GM12878 (cell line): Measurements from ENCODE around the gene RAB3IL1. TPM values are rescaled to one million over a fixed set of nuclear protein-coding genes. Genes with fewer than 3 reads are reported as not detected.

Experiments used
- CBX5 ChIP-seq: sonication (generic); IDR thresholded peaks from 2 replicates; pipeline ENCODE4 v1.6.1; 2016; ENCODE audit warnings: low read depth, moderate library complexity, mild to moderate bottlenecking, inconsistent platforms
- CREM ChIP-seq: IDR thresholded peaks from 2 replicates; pipeline ENCODE4 v1.6.1; 2014; ENCODE audit warnings: antibody characterized with exemption, low read depth
- EP300 ChIP-seq, 2 experiments: fragments of 150-350 bp in 1 of 2; IDR thresholded peaks; 2 replicates each; pipeline ENCODE4 v1.6.1; 2011 to 2012; ENCODE audit warnings: low read depth in 2 of 2, low read length in 2 of 2, borderline replicate concordance in 1 of 2, improper control_type of control experiment in 1 of 2, inconsistent platforms in 1 of 2; ENCODE audit not compliant: control insufficient read depth in 1 of 2
- EZH2 ChIP-seq: IDR thresholded peaks from 2 replicates; pipeline ENCODE4 v1.6.1; 2012; ENCODE audit warnings: low read depth, mild to moderate bottlenecking, control low read depth, inconsistent platforms, low read length, borderline replicate concordance; ENCODE audit not compliant: control insufficient read depth
- FOXM1 ChIP-seq: IDR thresholded peaks from 2 replicates; pipeline ENCODE4 v1.6.1; 2012; ENCODE audit warnings: low read depth, mild to moderate bottlenecking, inconsistent platforms, low read length, moderate library complexity
- GATAD2B ChIP-seq: fragments of 450-650 bp; conservative IDR thresholded peaks from 2 replicates; pipeline ENCODE4 v1.6.1; 2017; ENCODE audit warnings: low read depth, mild to moderate bottlenecking, moderate library complexity
- HDGF ChIP-seq: fragments of 450-650 bp; IDR thresholded peaks from 2 replicates; pipeline ENCODE4 v1.6.1; 2016; ENCODE audit warnings: antibody characterized with exemption
- NFYB ChIP-seq: IDR thresholded peaks from 2 replicates; pipeline ENCODE4 v1.6.1; 2011; ENCODE audit warnings: low read depth, mild to moderate bottlenecking, low read length, improper control_type of control experiment, moderate library complexity; ENCODE audit not compliant: insufficient read depth
- NR2F1 ChIP-seq: fragments of 450-650 bp; conservative IDR thresholded peaks from 2 replicates; pipeline ENCODE4 v1.6.1; 2017; ENCODE audit warnings: mild to moderate bottlenecking
- POLR2AphosphoS2 ChIP-seq: IDR thresholded peaks from 2 replicates; pipeline ENCODE4 v1.6.1; 2011; ENCODE audit warnings: low read depth, mild to moderate bottlenecking, low read length, improper control_type of control experiment, moderate library complexity
- RB1 ChIP-seq: fragments of 450-650 bp; formaldehyde crosslinking; IDR thresholded peaks from 2 replicates; pipeline ENCODE4 v1.6.1; 2017; ENCODE audit warnings: mild to moderate bottlenecking, borderline replicate concordance
- SMARCA5 ChIP-seq: fragments of 450-650 bp; IDR thresholded peaks from 2 replicates; pipeline ENCODE4 v1.6.1; 2017; ENCODE audit warnings: mild to moderate bottlenecking
- SMC3 ChIP-seq: IDR thresholded peaks from 2 replicates; pipeline ENCODE4 v1.6.1; 2011; ENCODE audit warnings: low read length, improper control_type of control experiment, borderline replicate concordance
- SP1 ChIP-seq: IDR thresholded peaks from one replicate; pipeline ENCODE4 v1.6.1; 2011; ENCODE audit warnings: low read depth, low read length
- SREBF2 ChIP-seq: IDR thresholded peaks from 2 replicates; pipeline ENCODE4 v1.6.1; 2012; ENCODE audit warnings: mild to moderate bottlenecking, low read length
- SUPT20H ChIP-seq: IDR thresholded peaks from 2 replicates; pipeline ENCODE4 v1.6.1; 2011; ENCODE audit warnings: low read depth, mild to moderate bottlenecking, low read length, moderate library complexity, borderline replicate concordance; ENCODE audit not compliant: control insufficient read depth
- SUZ12 ChIP-seq: fragments of 200-600 bp; sonication (generic); IDR thresholded peaks from one replicate; pipeline ENCODE4 v1.6.1; 2018; ENCODE audit warnings: antibody characterized with exemption, mild to moderate bottlenecking; ENCODE audit not compliant: unreplicated experiment
- TCF12 ChIP-seq: IDR thresholded peaks from 2 replicates; pipeline ENCODE4 v1.6.1; 2011; ENCODE audit warnings: low read depth, mild to moderate bottlenecking, low read length
- ZBTB33 ChIP-seq: fragments of 450-650 bp; IDR thresholded peaks from 2 replicates; pipeline ENCODE4 v1.6.1; 2017; ENCODE audit warnings: mild to moderate bottlenecking
- ZNF217 ChIP-seq: fragments of 450-650 bp; IDR thresholded peaks from 2 replicates; pipeline ENCODE4 v1.6.1; 2017; ENCODE audit warnings: antibody characterized with exemption, mild to moderate bottlenecking
- ZNF24 ChIP-seq: fragments of 450-650 bp; IDR thresholded peaks from 2 replicates; pipeline ENCODE4 v1.6.1; 2017; ENCODE audit warnings: antibody characterized with exemption, mild to moderate bottlenecking
- ZNF274 ChIP-seq: IDR thresholded peaks from one replicate; pipeline ENCODE4 v1.8.0; 2011; ENCODE audit not compliant: insufficient read length, insufficient read depth
- ZNF622 ChIP-seq: fragments of 450-650 bp; IDR thresholded peaks from 2 replicates; pipeline ENCODE4 v1.6.1; 2017; ENCODE audit warnings: mild to moderate bottlenecking, inconsistent platforms
- polyA plus RNA-seq, 11 experiments: library from polyadenylated mRNA; depleted of rRNA in 4 of 11; unstranded in 6 of 11; stranded (reverse) in 5 of 11; fragments of >200 nt; fragmentation: Nextera tagmentation in 4 of 11; fragmentation: Illumina TruSeq in 1 of 11; extraction: Ambion mirVana in 4 of 11; extraction: Trizol in 1 of 11; gene quantifications; 1 replicate in 1 of 11; 2 replicates in 10 of 11; pipeline versions ENCODE4 v1.2.1 to v1.2.3, GENCODE V29; 2011 to 2016; ENCODE audit warnings: inconsistent platforms in 2 of 11, missing spikeins in 2 of 11, low read depth in 1 of 11
- total RNA-seq, 4 experiments: library from RNA; depleted of rRNA in 3 of 4; stranded (reverse); fragments of >200 nt in 3 of 4; fragmentation: Illumina TruSeq in 1 of 4; extraction: Trizol in 1 of 4; gene quantifications; 2 replicates each; pipeline versions ENCODE4 v1.2.1 to v1.2.3, GENCODE V29; 2013 to 2021
- TF ChIP-seq, protein P1 (sequence below): fragments of 450-650 bp; IDR thresholded peaks from 2 replicates; pipeline ENCODE4 v1.6.1; 2018; ENCODE audit warnings: borderline replicate concordance, mild to moderate bottlenecking; ENCODE audit not compliant: partially characterized antibody
- TF ChIP-seq, protein P2 (sequence below): IDR thresholded peaks from 2 replicates; pipeline ENCODE4 v1.6.1; 2012; ENCODE audit warnings: low read depth, low read length, improper control_type of control experiment
- TF ChIP-seq, protein P3 (sequence below): fragments of 450-650 bp; IDR thresholded peaks from 2 replicates; pipeline ENCODE4 v1.6.1; 2016; ENCODE audit warnings: mild to moderate bottlenecking

The RAB3IL1 gene
- total and polyA plus RNA-seq, 10 of the 15 experiments (the other 5 are each of a cell fraction or from before 2014, with no cell fraction given) = 0.04 TPM; not detected in 9

DNA sequence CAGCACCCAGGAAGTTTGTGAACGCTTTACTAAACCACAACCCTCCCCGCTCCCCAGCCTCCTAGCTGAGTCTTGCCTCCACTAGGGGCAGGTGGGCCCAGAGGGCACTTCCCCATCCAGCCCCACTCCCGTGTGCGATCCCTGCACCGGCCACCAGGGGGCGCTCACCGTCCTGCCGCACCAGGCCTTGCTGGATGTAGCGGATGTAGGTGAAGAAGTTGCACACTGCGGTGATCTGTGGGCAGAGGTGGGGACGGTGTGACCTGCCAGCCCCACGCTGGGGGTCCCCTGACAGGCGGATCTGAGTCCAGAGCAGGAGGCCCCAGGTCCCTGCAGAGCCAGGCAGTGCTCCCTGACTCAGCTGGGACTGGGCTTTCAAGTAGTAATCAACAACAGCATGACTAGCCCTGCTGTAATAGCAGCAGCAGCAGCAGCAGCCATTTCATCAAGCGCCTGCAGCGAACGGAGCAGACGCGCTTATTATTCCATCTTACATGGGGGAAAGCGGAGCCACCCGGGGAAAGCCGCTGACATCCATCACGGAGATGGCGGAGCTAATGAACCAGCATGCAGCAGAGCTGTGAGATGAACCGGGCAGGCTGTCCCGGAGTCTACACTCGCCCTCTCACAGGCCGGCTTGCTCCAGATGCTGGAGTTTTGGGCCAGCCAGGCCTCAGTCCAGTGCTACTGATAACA is 18.1 kb downstream of the RAB3IL1 start (continued):
- TF ChIP-seq SUPT20H = no peak
- no peak for TF ChIP-seq CREM
- no peak for TF ChIP-seq CBX5
- 0 out of 2 replicates have a peak, but pooled peaks have one; percentile 26 for TF ChIP-seq GATAD2B
- TF ChIP-seq, protein P1, sequence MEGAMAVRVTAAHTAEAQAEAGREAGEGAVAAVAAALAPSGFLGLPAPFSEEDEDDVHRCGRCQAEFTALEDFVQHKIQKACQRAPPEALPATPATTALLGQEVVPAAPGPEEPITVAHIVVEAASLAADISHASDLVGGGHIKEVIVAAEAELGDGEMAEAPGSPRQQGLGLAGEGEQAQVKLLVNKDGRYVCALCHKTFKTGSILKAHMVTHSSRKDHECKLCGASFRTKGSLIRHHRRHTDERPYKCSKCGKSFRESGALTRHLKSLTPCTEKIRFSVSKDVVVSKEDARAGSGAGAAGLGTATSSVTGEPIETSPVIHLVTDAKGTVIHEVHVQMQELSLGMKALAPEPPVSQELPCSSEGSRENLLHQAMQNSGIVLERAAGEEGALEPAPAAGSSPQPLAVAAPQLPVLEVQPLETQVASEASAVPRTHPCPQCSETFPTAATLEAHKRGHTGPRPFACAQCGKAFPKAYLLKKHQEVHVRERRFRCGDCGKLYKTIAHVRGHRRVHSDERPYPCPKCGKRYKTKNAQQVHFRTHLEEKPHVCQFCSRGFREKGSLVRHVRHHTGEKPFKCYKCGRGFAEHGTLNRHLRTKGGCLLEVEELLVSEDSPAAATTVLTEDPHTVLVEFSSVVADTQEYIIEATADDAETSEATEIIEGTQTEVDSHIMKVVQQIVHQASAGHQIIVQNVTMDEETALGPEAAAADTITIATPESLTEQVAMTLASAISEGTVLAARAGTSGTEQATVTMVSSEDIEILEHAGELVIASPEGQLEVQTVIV = no peak
- peak; percentile 21 for TF ChIP-seq SP1
- TF ChIP-seq, protein P2, sequence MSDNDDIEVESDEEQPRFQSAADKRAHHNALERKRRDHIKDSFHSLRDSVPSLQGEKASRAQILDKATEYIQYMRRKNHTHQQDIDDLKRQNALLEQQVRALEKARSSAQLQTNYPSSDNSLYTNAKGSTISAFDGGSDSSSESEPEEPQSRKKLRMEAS = 0 out of 2 replicates have a peak, but pooled peaks have one; percentile 22
- no peak for TF ChIP-seq ZNF622
- TF ChIP-seq ZNF274 = no peak
- TF ChIP-seq ZBTB33 = peak; percentile 78; the same call in 1 of the 2 replicates
- 0 out of 2 replicates have a peak, but pooled peaks have one; percentile 22 for TF ChIP-seq NR2F1
- TF ChIP-seq EP300 (IDR thresholded peaks at IDR 0.05; ENCODE audit: borderline replicate concordance in 1 of 2, control insufficient read depth in 1 of 2, low read depth in 2 of 2, low read length in 2 of 2) = no peak
- TF ChIP-seq, protein P3, sequence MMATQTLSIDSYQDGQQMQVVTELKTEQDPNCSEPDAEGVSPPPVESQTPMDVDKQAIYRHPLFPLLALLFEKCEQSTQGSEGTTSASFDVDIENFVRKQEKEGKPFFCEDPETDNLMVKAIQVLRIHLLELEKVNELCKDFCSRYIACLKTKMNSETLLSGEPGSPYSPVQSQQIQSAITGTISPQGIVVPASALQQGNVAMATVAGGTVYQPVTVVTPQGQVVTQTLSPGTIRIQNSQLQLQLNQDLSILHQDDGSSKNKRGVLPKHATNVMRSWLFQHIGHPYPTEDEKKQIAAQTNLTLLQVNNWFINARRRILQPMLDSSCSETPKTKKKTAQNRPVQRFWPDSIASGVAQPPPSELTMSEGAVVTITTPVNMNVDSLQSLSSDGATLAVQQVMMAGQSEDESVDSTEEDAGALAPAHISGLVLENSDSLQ = no peak
- TF ChIP-seq POLR2AphosphoS2 = no peak
- TF ChIP-seq FOXM1 = no peak
- no peak for TF ChIP-seq ZNF24
- no peak for TF ChIP-seq ZNF217
- peak; percentile 78 for TF ChIP-seq SMARCA5
- 0 out of 2 replicates have a peak, but pooled peaks have one; percentile 46 for TF ChIP-seq RB1
- peak; percentile 99 for TF ChIP-seq SMC3
- no peak for TF ChIP-seq SUZ12
- no peak for TF ChIP-seq NFYB
- peak; percentile 78; the same call in 1 of the 2 replicates for TF ChIP-seq HDGF
- TF ChIP-seq TCF12 = 0 out of 2 replicates have a peak, but pooled peaks have one; percentile 41
- no peak for TF ChIP-seq EZH2
- TF ChIP-seq SREBF2 = no peak
